HG02588 (cell line): ENCODE results near the gene PSIP1.
"Not testable (repeated sequence)": the region's sequence is repeated elsewhere in the genome, so short reads cannot be mapped to it uniquely, and the experiment has no call there.

Source experiments
- ATAC-seq: cut with Tn5 transposase; IDR thresholded peaks from one replicate; pipeline ENCODE4 v1.9.1; 2021; ENCODE audit warnings: mild to moderate bottlenecking, moderate library complexity; ENCODE audit not compliant: unreplicated experiment

The PSIP1 gene

GRCh38 chr9:15442264-15442663 is 68.5 kb downstream of the PSIP1 start:
- not testable (repeated sequence) for ATAC-seq

GRCh38 chr9:15441841-15442240 is 68.9 kb downstream of the PSIP1 start:
- not testable (repeated sequence) for ATAC-seq

- no peak for ATAC-seq
Observed at GRCh38 chr9:15438891-15439290, 71.9 kb downstream of the PSIP1 start.

GRCh38 chr9:15433661-15434060 is 77.1 kb downstream of the PSIP1 start:
- ATAC-seq: no peak

- no peak for ATAC-seq
Observed at GRCh38 chr9:15433191-15433590, 77.6 kb downstream of the PSIP1 start.

- ATAC-seq: no peak
Observed at GRCh38 chr9:15430920-15431844, 79.6 kb downstream of the PSIP1 start.

GRCh38 chr9:15427702-15428101 is 83.1 kb downstream of the PSIP1 start:
- ATAC-seq: not testable (repeated sequence)

GRCh38 chr9:15426019-15426418 is 84.8 kb downstream of the PSIP1 start:
- ATAC-seq: peak; percentile 31

- no peak for ATAC-seq
Observed at GRCh38 chr9:15423231-15423985, 87.4 kb downstream of the PSIP1 start.

GRCh38 chr9:15422372-15423230 is 88.2 kb downstream of the PSIP1 start, which contains the start of gene SNAPC3:
Gene SNAPC3, plus strand, starts transcription at chr9:15422876. Its CDS starts 4 bp downstream, at chr9:15422880.
- peak; percentile 96 for ATAC-seq

GRCh38 chr9:15421990-15422371 is 88.8 kb downstream of the PSIP1 start:
- no peak for ATAC-seq

GRCh38 chr9:15421532-15421931 is 89.2 kb downstream of the PSIP1 start:
- ATAC-seq: no peak

- ATAC-seq: no peak
Observed at GRCh38 chr9:15420796-15421195, 90.0 kb downstream of the PSIP1 start.

- no peak for ATAC-seq
Observed at GRCh38 chr9:15417626-15418025, 93.1 kb downstream of the PSIP1 start.

- no peak for ATAC-seq
Observed at GRCh38 chr9:15416880-15417279, 93.9 kb downstream of the PSIP1 start.
